Right lobe of liver (tissue), 4 donors: ENCODE measurements around the gene SH3RF3.

Source experiments
- CTCF ChIP-seq, 4 donors: fragments of 200-600 bp in 3 of 4; fragments of 450-650 bp in 1 of 4; IDR thresholded peaks; one replicate each; pipeline versions ENCODE4 v1.5.1 to v1.8.0; 2016 to 2022; ENCODE audit warnings: antibody characterized with exemption in 4 of 4, mild to moderate bottlenecking in 2 of 4
- POLR2A ChIP-seq: fragments of 450-650 bp; IDR thresholded peaks from one replicate; pipeline ENCODE4 v1.6.1; 2017; ENCODE audit warnings: antibody characterized with exemption, mild to moderate bottlenecking
- donor health status: DM: no; HTN: no; CAD: no.
- donor health status: DM: no; HTN: no; CAD: no.
- donor health status: DM: no; HTN: yes; CAD: no.

DNA sequence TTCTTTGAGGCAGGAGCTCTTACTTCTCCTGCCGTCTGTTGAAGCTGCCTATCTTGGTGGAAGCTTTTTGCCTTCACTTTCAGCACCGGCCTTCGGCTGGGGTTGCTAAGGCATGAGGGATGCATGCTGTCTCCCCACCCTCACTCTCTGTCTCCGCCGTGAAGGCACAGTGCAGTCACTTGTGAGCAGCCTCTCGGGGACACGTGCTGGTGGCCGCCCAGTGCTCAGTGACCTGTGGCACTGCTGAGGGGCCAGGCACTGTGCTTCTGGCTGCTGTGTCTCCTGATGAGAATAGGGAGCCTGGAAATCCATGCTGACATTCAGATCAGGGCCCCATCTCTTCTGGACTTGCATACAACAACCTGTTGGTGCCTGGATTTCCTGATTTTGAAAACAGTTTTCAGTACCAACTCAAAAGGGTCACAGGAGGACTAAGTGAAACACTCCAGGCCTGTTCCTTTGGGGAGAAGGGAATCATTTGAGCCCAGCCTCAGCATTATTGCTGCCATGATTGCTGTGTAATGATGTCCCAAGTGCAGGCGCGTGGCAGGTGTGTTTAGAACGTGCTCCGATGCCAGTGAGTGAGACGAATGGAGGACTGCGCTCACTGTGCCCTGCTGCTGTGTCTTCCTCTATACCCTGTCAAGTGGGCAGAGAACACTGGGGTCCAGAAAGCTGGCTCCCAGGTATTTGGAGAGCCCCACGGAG is 266.6 kb downstream of the SH3RF3 start:
- TF ChIP-seq CTCF (IDR thresholded peaks at IDR 0.05) (no peak), POLR2A (no peak)
